Mammary epithelial cell (primary cell): ENCODE measurements around the gene RTN4RL1.

Experiments
- EZH2 ChIP-seq: IDR thresholded peaks from 2 replicates; pipeline ENCODE4 v1.6.1; 2012; ENCODE audit warnings: low read length, inconsistent platforms, borderline replicate concordance
- TF ChIP-seq, protein P1 (sequence below), 2 donors: IDR thresholded peaks in 1 of 2; conservative IDR thresholded peaks in 1 of 2; 2 replicates each; pipeline ENCODE4 v1.5.1; 2011 to 2012; ENCODE audit warnings: inconsistent platforms in 2 of 2, low read length in 2 of 2, mild to moderate bottlenecking in 2 of 2, control low read depth in 1 of 2, low read depth in 1 of 2; ENCODE audit not compliant: insufficient read depth in 1 of 2; ENCODE audit errors: extremely low read depth in 1 of 2

DNA sequence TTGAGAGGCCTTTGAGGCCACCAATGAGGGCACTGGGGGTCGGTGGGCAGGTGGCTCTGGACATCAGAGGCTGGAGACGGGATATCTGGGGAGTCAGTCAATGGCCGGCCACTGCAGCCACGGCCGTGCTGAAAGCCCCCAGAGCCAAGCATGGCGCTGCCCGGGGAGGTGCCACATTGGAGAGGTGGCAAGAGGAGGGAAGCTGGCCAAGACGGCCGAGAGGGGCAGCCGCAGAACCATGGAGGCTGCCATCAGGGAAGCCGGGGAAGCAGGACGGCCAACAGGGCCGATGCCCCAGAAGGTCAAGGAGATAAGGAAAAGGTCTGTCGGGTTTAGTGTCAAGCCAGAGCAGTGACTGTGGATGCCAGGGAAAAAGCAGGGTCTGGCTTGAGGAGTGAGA, 9.8 kb downstream of the RTN4RL1 start:
- TF ChIP-seq EZH2, result no peak
- TF ChIP-seq, protein P1, sequence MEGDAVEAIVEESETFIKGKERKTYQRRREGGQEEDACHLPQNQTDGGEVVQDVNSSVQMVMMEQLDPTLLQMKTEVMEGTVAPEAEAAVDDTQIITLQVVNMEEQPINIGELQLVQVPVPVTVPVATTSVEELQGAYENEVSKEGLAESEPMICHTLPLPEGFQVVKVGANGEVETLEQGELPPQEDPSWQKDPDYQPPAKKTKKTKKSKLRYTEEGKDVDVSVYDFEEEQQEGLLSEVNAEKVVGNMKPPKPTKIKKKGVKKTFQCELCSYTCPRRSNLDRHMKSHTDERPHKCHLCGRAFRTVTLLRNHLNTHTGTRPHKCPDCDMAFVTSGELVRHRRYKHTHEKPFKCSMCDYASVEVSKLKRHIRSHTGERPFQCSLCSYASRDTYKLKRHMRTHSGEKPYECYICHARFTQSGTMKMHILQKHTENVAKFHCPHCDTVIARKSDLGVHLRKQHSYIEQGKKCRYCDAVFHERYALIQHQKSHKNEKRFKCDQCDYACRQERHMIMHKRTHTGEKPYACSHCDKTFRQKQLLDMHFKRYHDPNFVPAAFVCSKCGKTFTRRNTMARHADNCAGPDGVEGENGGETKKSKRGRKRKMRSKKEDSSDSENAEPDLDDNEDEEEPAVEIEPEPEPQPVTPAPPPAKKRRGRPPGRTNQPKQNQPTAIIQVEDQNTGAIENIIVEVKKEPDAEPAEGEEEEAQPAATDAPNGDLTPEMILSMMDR (conservative IDR thresholded peaks at IDR 0.05 in 1 of 2, IDR thresholded peaks at IDR 0.05 in 1 of 2; ENCODE audit: extremely low read depth in 1 of 2, insufficient read depth in 1 of 2, low read depth in 1 of 2, low read length in 2 of 2), result no peak
